ENCODE data around the gene TNS3. TPM values are rescaled to one million over a fixed set of nuclear protein-coding genes. Genes with fewer than 3 reads are reported as not detected.

TNS3 gene
- total RNA-seq, 1 donor from 2014 or later: 168 TPM

DNA sequence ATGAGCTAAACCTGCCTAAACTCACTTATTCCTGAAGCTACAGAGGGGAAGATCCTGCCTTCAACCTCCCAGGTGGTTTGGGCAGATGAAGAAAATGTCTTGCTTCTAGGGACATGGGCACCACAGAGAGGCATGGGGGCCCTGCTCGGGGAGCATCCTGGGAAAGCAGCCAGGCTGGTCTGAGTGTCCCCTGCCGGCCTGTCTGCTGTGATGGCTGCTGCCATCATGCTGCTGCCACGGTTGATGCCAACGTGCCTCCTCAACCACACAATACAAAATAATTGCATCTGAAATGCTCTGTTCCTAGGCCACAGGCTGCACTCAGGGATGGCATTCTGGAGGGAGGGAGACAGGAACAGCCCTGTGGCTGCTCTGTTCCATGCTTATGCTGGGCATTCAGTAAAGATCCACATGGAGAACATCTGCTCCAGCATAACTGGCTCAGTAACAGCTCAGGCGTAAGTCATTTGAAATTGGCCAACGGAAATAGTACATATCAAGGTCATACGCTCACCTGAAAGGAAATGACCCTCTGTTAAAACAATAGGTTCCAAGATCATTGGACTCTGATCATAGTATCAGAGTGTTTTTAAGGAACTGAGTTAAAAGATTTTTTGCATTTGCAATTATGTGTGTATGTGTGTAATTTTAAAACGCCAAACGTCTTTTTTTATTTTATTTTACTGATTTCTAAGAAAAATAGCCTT lies 299.0 kb downstream of the TNS3 start:
- no peaks in the 10 kb centered on the region for H3K27me3 ChIP-seq
- peaks cover 84% of the 10 kb centered on the region for H3K36me3 ChIP-seq
- intact Hi-C loops (cut with DNase I): no loop called here
- ATAC-seq (no peak), DNase-seq (no peak)
- no peaks in the 10 kb centered on the region for H3K4me1 ChIP-seq
- TF ChIP-seq, protein P1, sequence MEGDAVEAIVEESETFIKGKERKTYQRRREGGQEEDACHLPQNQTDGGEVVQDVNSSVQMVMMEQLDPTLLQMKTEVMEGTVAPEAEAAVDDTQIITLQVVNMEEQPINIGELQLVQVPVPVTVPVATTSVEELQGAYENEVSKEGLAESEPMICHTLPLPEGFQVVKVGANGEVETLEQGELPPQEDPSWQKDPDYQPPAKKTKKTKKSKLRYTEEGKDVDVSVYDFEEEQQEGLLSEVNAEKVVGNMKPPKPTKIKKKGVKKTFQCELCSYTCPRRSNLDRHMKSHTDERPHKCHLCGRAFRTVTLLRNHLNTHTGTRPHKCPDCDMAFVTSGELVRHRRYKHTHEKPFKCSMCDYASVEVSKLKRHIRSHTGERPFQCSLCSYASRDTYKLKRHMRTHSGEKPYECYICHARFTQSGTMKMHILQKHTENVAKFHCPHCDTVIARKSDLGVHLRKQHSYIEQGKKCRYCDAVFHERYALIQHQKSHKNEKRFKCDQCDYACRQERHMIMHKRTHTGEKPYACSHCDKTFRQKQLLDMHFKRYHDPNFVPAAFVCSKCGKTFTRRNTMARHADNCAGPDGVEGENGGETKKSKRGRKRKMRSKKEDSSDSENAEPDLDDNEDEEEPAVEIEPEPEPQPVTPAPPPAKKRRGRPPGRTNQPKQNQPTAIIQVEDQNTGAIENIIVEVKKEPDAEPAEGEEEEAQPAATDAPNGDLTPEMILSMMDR (IDR thresholded peaks at IDR 0.05): no peak
- no peaks in the 10 kb centered on the region for H3K9me3 ChIP-seq
- H3K27ac ChIP-seq: no peak overlapping the region
- H3K4me3 ChIP-seq: no peak overlapping the region

DNA sequence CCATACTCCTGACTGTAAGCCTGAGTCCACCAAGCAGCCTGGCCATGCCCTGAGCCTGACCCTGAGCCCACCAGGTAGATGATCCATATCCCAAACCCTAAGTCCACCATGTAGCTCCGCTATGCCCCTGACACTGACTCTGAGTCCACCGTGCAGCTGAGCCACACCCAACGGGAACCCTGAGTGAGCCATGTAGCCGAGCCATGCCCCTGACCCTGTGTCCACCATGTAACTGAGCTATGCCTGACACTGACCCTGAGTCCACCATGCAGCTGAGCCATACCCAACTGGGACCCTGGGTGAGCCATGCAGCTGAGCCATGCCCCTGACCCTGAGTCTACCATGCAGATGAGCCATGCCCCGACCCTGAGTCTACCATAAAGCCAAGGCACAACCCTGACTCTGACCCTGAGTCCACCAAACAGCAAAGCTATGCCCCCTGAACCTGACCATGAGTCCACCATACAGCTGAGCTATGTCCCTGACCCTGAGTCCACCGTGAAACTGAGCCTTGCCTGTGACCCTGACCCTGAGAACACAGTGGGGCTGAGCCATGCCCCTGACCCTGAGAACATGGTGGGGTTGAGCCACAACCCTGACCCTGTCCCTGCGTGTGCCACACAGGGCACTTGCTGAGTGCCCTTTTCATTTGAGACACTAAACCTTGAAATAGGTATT lies 299.8 kb downstream of the TNS3 start:
- ATAC-seq (no peak), DNase-seq (no peak)
- H3K27ac ChIP-seq: no peak overlapping the region
- intact Hi-C loops (cut with DNase I): no loop called here
- TF ChIP-seq, protein P1 (IDR thresholded peaks at IDR 0.05): no peak
- H3K36me3 ChIP-seq: peaks cover 86% of the 10 kb centered on the region
- no peak overlapping the region for H3K4me3 ChIP-seq
- H3K27me3 ChIP-seq: no peaks in the 10 kb centered on the region
- no peaks in the 10 kb centered on the region for H3K9me3 ChIP-seq
- H3K4me1 ChIP-seq: no peaks in the 10 kb centered on the region

DNA sequence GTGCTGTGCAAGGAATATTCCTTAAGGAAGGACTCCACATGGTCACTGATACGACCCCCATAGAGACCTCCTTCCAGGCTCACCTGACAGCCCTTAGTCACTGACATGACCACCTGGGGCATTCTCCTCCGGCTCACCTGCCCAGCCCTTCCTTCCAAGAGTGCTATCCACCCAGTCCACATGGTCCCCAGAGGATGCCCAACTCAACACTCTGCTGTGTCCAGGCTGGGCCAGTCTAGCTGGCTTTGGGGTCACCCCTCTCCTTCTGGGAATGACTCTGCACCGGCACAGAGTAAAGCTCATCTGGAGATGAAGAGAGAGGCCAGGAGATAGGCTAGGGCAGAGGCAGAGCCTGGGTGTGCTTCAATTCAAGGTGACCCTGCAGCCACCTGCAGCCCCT lies 300.8 kb downstream of the TNS3 start:
- Histone ChIP-seq H3K27ac (no peak overlapping the region), H3K27me3 (no peaks in the 10 kb centered on the region), H3K4me1 (no peaks in the 10 kb centered on the region), H3K4me3 (no peak overlapping the region), H3K36me3 (peaks cover 92% of the 10 kb centered on the region), H3K9me3 (no peaks in the 10 kb centered on the region)
- TF ChIP-seq, protein P1 (IDR thresholded peaks at IDR 0.05): no peak
- intact Hi-C loops (cut with DNase I): no loop called here
- no peak for DNase-seq
- ATAC-seq: no peak

DNA sequence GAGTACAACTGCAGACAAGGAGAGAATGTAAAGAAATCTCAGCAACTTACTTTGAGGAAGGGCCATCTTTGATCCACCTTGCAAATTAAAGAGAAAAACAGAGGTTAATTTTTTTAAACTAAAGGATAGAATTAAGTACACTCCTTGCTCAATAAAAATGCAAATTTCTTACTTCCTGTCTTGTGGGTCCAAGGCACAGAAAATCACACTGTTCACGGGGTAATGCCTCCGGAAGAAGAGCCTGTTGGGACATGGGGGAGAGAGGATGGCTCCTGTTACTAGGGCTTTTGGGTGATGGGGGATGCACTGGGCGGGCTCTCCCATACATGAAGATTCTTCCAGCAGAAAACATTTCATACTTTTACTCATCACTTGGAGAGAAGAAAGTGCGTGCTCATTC lies 301.8 kb downstream of the TNS3 start:
- Histone ChIP-seq H3K4me1 (no peaks in the 10 kb centered on the region), H3K36me3 (peaks cover 91% of the 10 kb centered on the region), H3K9me3 (no peaks in the 10 kb centered on the region), H3K27me3 (no peaks in the 10 kb centered on the region), H3K27ac (no peak overlapping the region), H3K4me3 (no peak overlapping the region)
- TF ChIP-seq, protein P1 (IDR thresholded peaks at IDR 0.05): no peak
- no peak for DNase-seq
- ATAC-seq: no peak
- intact Hi-C loops (cut with DNase I): no loop called here

DNA sequence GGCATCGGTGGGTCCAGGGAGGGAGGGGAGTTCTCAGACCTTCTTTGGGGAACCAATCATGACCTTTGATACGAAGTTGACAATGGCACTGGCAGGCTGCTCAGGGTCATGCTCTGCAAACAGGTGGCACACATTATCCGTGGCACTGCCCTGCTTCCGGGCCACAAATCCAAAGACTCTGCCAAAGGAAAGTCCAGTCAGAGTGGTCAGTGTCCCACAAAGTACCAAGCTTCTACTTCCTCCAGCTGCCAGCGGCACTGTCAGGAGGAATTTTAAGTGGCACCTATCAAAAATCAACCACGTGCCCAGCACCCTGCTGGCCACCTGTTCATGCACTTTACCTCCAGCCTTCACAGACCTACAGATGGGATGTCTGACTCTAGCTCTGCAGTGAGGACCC lies 303.9 kb downstream of the TNS3 start:
- H3K27ac ChIP-seq: no peak overlapping the region
- intact Hi-C loops (cut with DNase I): no loop called here
- TF ChIP-seq, protein P1 (IDR thresholded peaks at IDR 0.05): no peak
- H3K27me3 ChIP-seq: no peaks in the 10 kb centered on the region
- ATAC-seq (no peak), DNase-seq (no peak)
- H3K36me3 ChIP-seq: peaks cover 70% of the 10 kb centered on the region
- H3K9me3 ChIP-seq: no peaks in the 10 kb centered on the region
- no peaks in the 10 kb centered on the region for H3K4me1 ChIP-seq
- H3K4me3 ChIP-seq: no peak overlapping the region
